Lung (tissue), 12 donors: ENCODE measurements around the gene C1orf116. TPM values are rescaled to one million over a fixed set of nuclear protein-coding genes. Genes with fewer than 3 reads are reported as not detected.
A peak's percentile ranks its signal among the peaks of the same experiment; 100 is the strongest.

Experiments
- ATAC-seq: fragments of 200-7000 bp; cut with Tn5 transposase; one replicate; pipeline ENCODE4 v1.9.1; 2020; ENCODE audit warnings: moderate number of reproducible peaks; ENCODE audit not compliant: insufficient read depth, low FRiP score
- DNase-seq, 3 donors: peaks; one replicate each; pipeline ENCODE4 v3.0.0-alpha.2; 2013 to 2017
- H3K27ac ChIP-seq, 2 donors: one replicate each; pipeline ENCODE4 v1.5.1; 2013; ENCODE audit warnings: mild to moderate bottlenecking in 2 of 2, moderate library complexity in 2 of 2, control low read depth in 1 of 2, inconsistent platforms in 1 of 2, low read depth in 1 of 2, low read length in 1 of 2
- H3K27me3 ChIP-seq, 3 donors: one replicate each; pipeline ENCODE4 v1.5.1; 2013; ENCODE audit warnings: low read length in 2 of 3; ENCODE audit not compliant: control insufficient read depth in 3 of 3, insufficient read depth in 3 of 3
- H3K36me3 ChIP-seq, 4 donors: one replicate each; pipeline ENCODE4 v1.5.1; 2013; ENCODE audit warnings: low read length in 4 of 4, mild to moderate bottlenecking in 1 of 4, moderate library complexity in 1 of 4; ENCODE audit not compliant: control insufficient read depth in 4 of 4, insufficient read depth in 4 of 4
- H3K4me1 ChIP-seq, 5 donors: one replicate each; pipeline ENCODE4 v1.5.1; 2013; ENCODE audit warnings: low read length in 5 of 5, mild to moderate bottlenecking in 2 of 5, moderate library complexity in 1 of 5; ENCODE audit not compliant: control insufficient read depth in 5 of 5, insufficient read depth in 5 of 5
- H3K4me3 ChIP-seq: one replicate; pipeline ENCODE4 v1.5.1; 2013; ENCODE audit warnings: mild to moderate bottlenecking, control low read depth, moderate library complexity
- H3K9ac ChIP-seq, 2 donors: one replicate each; pipeline ENCODE4 v1.5.1; 2013; ENCODE audit warnings: low read length in 2 of 2, control low read depth in 1 of 2; ENCODE audit not compliant: insufficient read depth in 1 of 2
- H3K9me3 ChIP-seq, 4 donors: one replicate each; pipeline ENCODE4 v1.5.1; 2013; ENCODE audit warnings: low read length in 3 of 4, mild to moderate bottlenecking in 1 of 4, moderate library complexity in 1 of 4; ENCODE audit not compliant: control insufficient read depth in 4 of 4, insufficient read depth in 3 of 4
- WGBS, 2 donors: extraction: QIAGEN DNeasy Blood & Tissue Kit; methylation state at CpG; one replicate each; pipeline ENCODE4 v1.1.7; 2013; 5-methylcytosine and 5-hydroxymethylcytosine counted together
- polyA plus RNA-seq, 2 donors: library from polyadenylated mRNA; stranded (reverse); fragments of 200-250 nt; gene quantifications; one replicate each; pipeline ENCODE4 v1.2.1, GENCODE V29; 2013
- total RNA-seq, 2 donors: library from RNA; depleted of rRNA in 1 of 2; stranded (reverse); fragments of >200 nt in 1 of 2; gene quantifications; one replicate each; pipeline ENCODE4 v1.2.1, GENCODE V29; 2014 to 2021
- TF ChIP-seq, protein P1 (sequence below): IDR thresholded peaks from 2 replicates; pipeline ENCODE4 v1.5.1; 2012; ENCODE audit warnings: mild to moderate bottlenecking; ENCODE audit errors: control extremely low read depth, extremely low read depth
- donor health status: control.
- donor health status: control.
- donor health status: Bipolar disorder and iron deficiency.
- donor health status: healthy.
- donor health status: DM: yes; HTN: yes; CAD: no.

The C1orf116 gene
- total and polyA plus RNA-seq, 4 donors: 27.7 to 130 (median 91.6) TPM

GRCh38 chr1:207077012-207077411 lies 44.5 kb upstream of the C1orf116 start:
- no peaks in the 10 kb centered on the region for H3K27me3 ChIP-seq
- peaks cover 0 to 13% (median 0%) of the 10 kb centered on the region in 5 donors for H3K4me1 ChIP-seq
- ATAC-seq (no peak), DNase-seq (no peak)
- peaks cover 0 to 8% (median 6%) of the 10 kb centered on the region in 4 donors for H3K36me3 ChIP-seq
- 95 to 97% methylated on average over 1 of the region's 1 CpG for whole genome bisulfite sequencing, 2 donors
- peak overlapping the region in 1 of 2 donors; percentile 12 for H3K27ac ChIP-seq
- H3K9ac ChIP-seq: no peak overlapping the region
- TF ChIP-seq, protein P1, sequence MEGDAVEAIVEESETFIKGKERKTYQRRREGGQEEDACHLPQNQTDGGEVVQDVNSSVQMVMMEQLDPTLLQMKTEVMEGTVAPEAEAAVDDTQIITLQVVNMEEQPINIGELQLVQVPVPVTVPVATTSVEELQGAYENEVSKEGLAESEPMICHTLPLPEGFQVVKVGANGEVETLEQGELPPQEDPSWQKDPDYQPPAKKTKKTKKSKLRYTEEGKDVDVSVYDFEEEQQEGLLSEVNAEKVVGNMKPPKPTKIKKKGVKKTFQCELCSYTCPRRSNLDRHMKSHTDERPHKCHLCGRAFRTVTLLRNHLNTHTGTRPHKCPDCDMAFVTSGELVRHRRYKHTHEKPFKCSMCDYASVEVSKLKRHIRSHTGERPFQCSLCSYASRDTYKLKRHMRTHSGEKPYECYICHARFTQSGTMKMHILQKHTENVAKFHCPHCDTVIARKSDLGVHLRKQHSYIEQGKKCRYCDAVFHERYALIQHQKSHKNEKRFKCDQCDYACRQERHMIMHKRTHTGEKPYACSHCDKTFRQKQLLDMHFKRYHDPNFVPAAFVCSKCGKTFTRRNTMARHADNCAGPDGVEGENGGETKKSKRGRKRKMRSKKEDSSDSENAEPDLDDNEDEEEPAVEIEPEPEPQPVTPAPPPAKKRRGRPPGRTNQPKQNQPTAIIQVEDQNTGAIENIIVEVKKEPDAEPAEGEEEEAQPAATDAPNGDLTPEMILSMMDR: no peak
- no peak overlapping the region for H3K4me3 ChIP-seq
- H3K9me3 ChIP-seq: no peaks in the 10 kb centered on the region

GRCh38 chr1:207076181-207076955 lies 43.8 kb upstream of the C1orf116 start:
- ATAC-seq (no peak), DNase-seq (no peak)
- no peak overlapping the region for H3K4me3 ChIP-seq
- 77 to 79% methylated on average over 5 of the region's 5 CpGs for WGBS, 2 donors
- no peak overlapping the region for H3K9ac ChIP-seq
- H3K27me3 ChIP-seq: no peaks in the 10 kb centered on the region
- no peak overlapping the region for H3K27ac ChIP-seq
- peaks cover 0 to 10% (median 7%) of the 10 kb centered on the region in 4 donors for H3K36me3 ChIP-seq
- peaks cover 0 to 13% (median 0%) of the 10 kb centered on the region in 5 donors for H3K4me1 ChIP-seq
- TF ChIP-seq, protein P1: no peak
- no peaks in the 10 kb centered on the region for H3K9me3 ChIP-seq

DNA sequence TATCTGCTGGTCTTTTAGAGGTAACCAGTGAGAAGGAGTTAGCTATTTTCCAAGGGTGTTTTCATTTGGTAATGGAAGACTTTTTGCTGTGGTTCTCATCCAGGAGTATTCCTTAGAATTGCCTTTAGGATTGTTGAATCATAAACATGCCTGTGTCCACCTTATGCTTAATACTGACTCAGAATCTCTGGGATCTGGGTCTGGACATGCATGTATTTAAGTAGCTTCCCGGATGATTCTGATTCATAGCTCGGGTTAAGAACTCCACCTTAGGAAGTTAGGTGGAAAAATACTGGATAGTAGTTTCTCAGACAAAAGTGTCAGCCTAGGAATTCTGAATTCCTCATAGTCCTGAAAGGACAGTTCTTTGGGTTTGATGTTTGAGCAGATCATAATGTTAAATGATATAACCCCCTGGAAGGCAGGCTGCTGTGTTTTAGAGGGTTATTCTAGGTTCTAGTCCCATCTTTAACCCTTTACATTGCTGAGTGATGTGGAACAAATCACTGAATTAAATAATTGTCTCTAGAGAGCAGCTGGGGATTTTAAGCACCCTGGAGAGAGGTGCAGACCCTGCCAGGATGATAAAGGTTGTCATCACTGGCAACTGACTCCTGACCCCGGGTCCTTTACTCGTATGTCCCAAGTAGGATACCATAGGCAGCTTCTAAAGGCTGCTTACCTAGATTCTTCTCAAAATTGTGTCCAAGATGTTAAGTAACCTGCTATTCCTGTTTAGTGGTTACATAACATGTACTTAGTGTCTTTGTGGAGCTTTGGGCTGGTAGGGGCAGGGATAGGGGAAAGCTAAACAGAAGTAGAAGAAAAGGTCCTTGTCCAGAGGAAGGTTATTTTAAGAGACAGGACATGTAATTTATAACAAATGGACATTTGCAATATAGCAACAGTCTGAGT lies 41.6 kb upstream of the C1orf116 start:
- H3K27me3 ChIP-seq: no peaks in the 10 kb centered on the region
- no peak overlapping the region for H3K27ac ChIP-seq
- WGBS, 2 donors: 73 to 89% methylated on average over 4 of the region's 4 CpGs
- peaks cover 0 to 17% (median 0%) of the 10 kb centered on the region in 5 donors for H3K4me1 ChIP-seq
- no peak overlapping the region for H3K4me3 ChIP-seq
- no peak overlapping the region for H3K9ac ChIP-seq
- DNase-seq (no peak), ATAC-seq (no peak)
- TF ChIP-seq, protein P1: no peak
- H3K36me3 ChIP-seq: peaks cover 3 to 15% (median 9%) of the 10 kb centered on the region in 4 donors
- H3K9me3 ChIP-seq: no peaks in the 10 kb centered on the region
